ENCODE results near the gene SLCO4A1.

- TF ChIP-seq EP300 (IDR thresholded peaks at IDR 0.05) = no peak
- TF ChIP-seq, protein P1, sequence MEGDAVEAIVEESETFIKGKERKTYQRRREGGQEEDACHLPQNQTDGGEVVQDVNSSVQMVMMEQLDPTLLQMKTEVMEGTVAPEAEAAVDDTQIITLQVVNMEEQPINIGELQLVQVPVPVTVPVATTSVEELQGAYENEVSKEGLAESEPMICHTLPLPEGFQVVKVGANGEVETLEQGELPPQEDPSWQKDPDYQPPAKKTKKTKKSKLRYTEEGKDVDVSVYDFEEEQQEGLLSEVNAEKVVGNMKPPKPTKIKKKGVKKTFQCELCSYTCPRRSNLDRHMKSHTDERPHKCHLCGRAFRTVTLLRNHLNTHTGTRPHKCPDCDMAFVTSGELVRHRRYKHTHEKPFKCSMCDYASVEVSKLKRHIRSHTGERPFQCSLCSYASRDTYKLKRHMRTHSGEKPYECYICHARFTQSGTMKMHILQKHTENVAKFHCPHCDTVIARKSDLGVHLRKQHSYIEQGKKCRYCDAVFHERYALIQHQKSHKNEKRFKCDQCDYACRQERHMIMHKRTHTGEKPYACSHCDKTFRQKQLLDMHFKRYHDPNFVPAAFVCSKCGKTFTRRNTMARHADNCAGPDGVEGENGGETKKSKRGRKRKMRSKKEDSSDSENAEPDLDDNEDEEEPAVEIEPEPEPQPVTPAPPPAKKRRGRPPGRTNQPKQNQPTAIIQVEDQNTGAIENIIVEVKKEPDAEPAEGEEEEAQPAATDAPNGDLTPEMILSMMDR (IDR thresholded peaks at IDR 0.05) = no peak
- no peak for TF ChIP-seq POLR2A (IDR thresholded peaks at IDR 0.05)
These were observed 43.5 kb upstream of the SLCO4A1 start for GRCh38 chr20:62598761-62599194.
